ENCODE results near the gene ARL3. TPM values are rescaled to one million over a fixed set of nuclear protein-coding genes. Genes with fewer than 3 reads are reported as not detected.
"Not testable (repeated sequence)": the region's sequence is repeated elsewhere in the genome, so short reads cannot be mapped to it uniquely, and the experiment has no call there.

The ARL3 gene
- 10 to 100 TPM; 13.2 to 18.4 (median 16.8) TPM for total RNA-seq (2021; fragmentation: NEBNext Ultra II Directional; extraction: Animal tissue kit (Norgen Biotek cat#: 25700))
- long read RNA-seq, transcript ARL3-201 (6 exons, 3,844 nt) = major isoform, 41 of 50 reads
- long read RNA-seq, partial matches to known transcripts = 6 of 50 reads
- long read RNA-seq, other reads (novel, unspliced or antisense) = 3 of 50 reads

GRCh38 chr10:102713814-102714620 lies at the start of gene ARL3:
Gene ARL3 (minus strand): TSS chr10:102714397. CDS start chr10:102714275, 122 bp downstream.
- TF ChIP-seq CTCF (IDR thresholded peaks at IDR 0.05) = peak; percentile 78
- Mint-ChIP-seq H3K9me3 (no peaks in the 10 kb centered on the region), H3K4me1 (ENCODE audit: low read depth) (peaks cover 70% of the 10 kb centered on the region), H3K4me3 (peak within 1 kb of the TSS; percentile 91), H3K36me3 (ENCODE audit: low read depth) (no peaks in the 10 kb centered on the region), H3K27me3 (ENCODE audit: insufficient read depth) (no peaks in the 10 kb centered on the region), H3K27ac (peak within 1 kb of the TSS; percentile 87)
- peak; percentile 98 for DNase-seq

- peaks cover 37% of the 10 kb centered on the region for H3K4me1 Mint-ChIP-seq (ENCODE audit: low read depth)
- no peaks in the 10 kb centered on the region for H3K9me3 Mint-ChIP-seq
These were observed 48.9 kb upstream of the ARL3 start for GRCh38 chr10:102763037-102763607.

GRCh38 chr10:102762401-102763015 lies 48.3 kb upstream of the ARL3 start:
- no peak overlapping the region for H3K27ac Mint-ChIP-seq
- H3K27me3 Mint-ChIP-seq (ENCODE audit: insufficient read depth) = no peaks in the 10 kb centered on the region
- no peak for DNase-seq
- H3K4me1 Mint-ChIP-seq (ENCODE audit: low read depth) = peaks cover 37% of the 10 kb centered on the region
- no peaks in the 10 kb centered on the region for H3K9me3 Mint-ChIP-seq
- TF ChIP-seq CTCF (IDR thresholded peaks at IDR 0.05) = no peak
- peaks cover 19% of the 10 kb centered on the region for H3K36me3 Mint-ChIP-seq (ENCODE audit: low read depth)
- no peak overlapping the region for H3K4me3 Mint-ChIP-seq

More at GRCh38 chr10:102763037-102763607, 48.9 kb upstream of the ARL3 start:
- Mint-ChIP-seq H3K4me3 (no peak overlapping the region), H3K27ac (no peak overlapping the region), H3K36me3 (ENCODE audit: low read depth) (peaks cover 19% of the 10 kb centered on the region), H3K27me3 (ENCODE audit: insufficient read depth) (no peaks in the 10 kb centered on the region)
- no peak for TF ChIP-seq CTCF (IDR thresholded peaks at IDR 0.05)
- no peak for DNase-seq

GRCh38 chr10:102761981-102762380 lies 47.8 kb upstream of the ARL3 start:
- H3K9me3 Mint-ChIP-seq = no peaks in the 10 kb centered on the region
- H3K27ac Mint-ChIP-seq = no peak overlapping the region
- DNase-seq = no peak
- no peak overlapping the region for H3K4me3 Mint-ChIP-seq
- peaks cover 19% of the 10 kb centered on the region for H3K36me3 Mint-ChIP-seq (ENCODE audit: low read depth)
- H3K27me3 Mint-ChIP-seq (ENCODE audit: insufficient read depth) = no peaks in the 10 kb centered on the region
- no peak for TF ChIP-seq CTCF (IDR thresholded peaks at IDR 0.05)
- peaks cover 33% of the 10 kb centered on the region for H3K4me1 Mint-ChIP-seq (ENCODE audit: low read depth)

- Mint-ChIP-seq H3K9me3 (no peaks in the 10 kb centered on the region), H3K27ac (no peak overlapping the region)
These were observed 45.5 kb upstream of the ARL3 start for GRCh38 chr10:102759497-102760210.

GRCh38 chr10:102758933-102759262 lies 44.7 kb upstream of the ARL3 start:
- H3K27me3 Mint-ChIP-seq (ENCODE audit: insufficient read depth); H3K27ac Mint-ChIP-seq; H3K4me3 Mint-ChIP-seq; H3K9me3 Mint-ChIP-seq; DNase-seq: not testable (repeated sequence)
- peaks cover 15% of the 10 kb centered on the region for H3K4me1 Mint-ChIP-seq (ENCODE audit: low read depth)
- peaks cover 14% of the 10 kb centered on the region for H3K36me3 Mint-ChIP-seq (ENCODE audit: low read depth)

More at GRCh38 chr10:102759497-102760210, 45.5 kb upstream of the ARL3 start:
- TF ChIP-seq CTCF (IDR thresholded peaks at IDR 0.05) = no peak
- H3K36me3 Mint-ChIP-seq (ENCODE audit: low read depth) = peaks cover 14% of the 10 kb centered on the region
- no peaks in the 10 kb centered on the region for H3K27me3 Mint-ChIP-seq (ENCODE audit: insufficient read depth)
- peaks cover 18% of the 10 kb centered on the region for H3K4me1 Mint-ChIP-seq (ENCODE audit: low read depth)
- DNase-seq = no peak
- no peak overlapping the region for H3K4me3 Mint-ChIP-seq
